HG03432 (cell line): ENCODE data around the gene PHF2.

ENCODE experiments used
- ATAC-seq: cut with Tn5 transposase; IDR thresholded peaks from one replicate; pipeline ENCODE4 v1.9.1; 2021; ENCODE audit warnings: mild to moderate bottlenecking, moderate library complexity; ENCODE audit not compliant: unreplicated experiment

The PHF2 gene

GRCh38 chr9:93675336-93676150 lies 99.2 kb downstream of the PHF2 start:
- ATAC-seq, result no peak

GRCh38 chr9:93676310-93677047 lies 100.1 kb downstream of the PHF2 start:
- ATAC-seq, result no peak

- no peak for ATAC-seq
These were observed 100.7 kb downstream of the PHF2 start for GRCh38 chr9:93677048-93677571.

GRCh38 chr9:93677641-93678136 lies 101.3 kb downstream of the PHF2 start:
- ATAC-seq, result no peak

GRCh38 chr9:93678199-93679019 lies 102.0 kb downstream of the PHF2 start:
- no peak for ATAC-seq

- ATAC-seq, result no peak
These were observed 103.4 kb downstream of the PHF2 start for GRCh38 chr9:93679536-93680442.

- no peak for ATAC-seq
These were observed 104.3 kb downstream of the PHF2 start for GRCh38 chr9:93680443-93681268.

- ATAC-seq, result peak; percentile 12
These were observed 105.1 kb downstream of the PHF2 start for GRCh38 chr9:93681269-93682154.

- peak; percentile 59 for ATAC-seq
These were observed 106.0 kb downstream of the PHF2 start for GRCh38 chr9:93682155-93682968.

GRCh38 chr9:93683331-93684134 lies 107.1 kb downstream of the PHF2 start:
- ATAC-seq, result no peak

- no peak for ATAC-seq
These were observed 107.9 kb downstream of the PHF2 start for GRCh38 chr9:93684161-93684765.

- no peak for ATAC-seq
These were observed 108.6 kb downstream of the PHF2 start for GRCh38 chr9:93684806-93685543.

- no peak for ATAC-seq
These were observed 109.9 kb downstream of the PHF2 start for GRCh38 chr9:93686127-93686879.

GRCh38 chr9:93686880-93687236 lies 110.5 kb downstream of the PHF2 start:
- no peak for ATAC-seq

- ATAC-seq, result no peak
These were observed 114.2 kb downstream of the PHF2 start for GRCh38 chr9:93690618-93691017.
